ENCODE data around the gene PPP1R15A. TPM values are rescaled to one million over a fixed set of nuclear protein-coding genes. Genes with fewer than 3 reads are reported as not detected.
A peak's percentile ranks its signal among the peaks of the same experiment; 100 is the strongest.

Gene PPP1R15A
- total RNA-seq, 1 experiment from 2014 or later: 17.0 TPM

DNA sequence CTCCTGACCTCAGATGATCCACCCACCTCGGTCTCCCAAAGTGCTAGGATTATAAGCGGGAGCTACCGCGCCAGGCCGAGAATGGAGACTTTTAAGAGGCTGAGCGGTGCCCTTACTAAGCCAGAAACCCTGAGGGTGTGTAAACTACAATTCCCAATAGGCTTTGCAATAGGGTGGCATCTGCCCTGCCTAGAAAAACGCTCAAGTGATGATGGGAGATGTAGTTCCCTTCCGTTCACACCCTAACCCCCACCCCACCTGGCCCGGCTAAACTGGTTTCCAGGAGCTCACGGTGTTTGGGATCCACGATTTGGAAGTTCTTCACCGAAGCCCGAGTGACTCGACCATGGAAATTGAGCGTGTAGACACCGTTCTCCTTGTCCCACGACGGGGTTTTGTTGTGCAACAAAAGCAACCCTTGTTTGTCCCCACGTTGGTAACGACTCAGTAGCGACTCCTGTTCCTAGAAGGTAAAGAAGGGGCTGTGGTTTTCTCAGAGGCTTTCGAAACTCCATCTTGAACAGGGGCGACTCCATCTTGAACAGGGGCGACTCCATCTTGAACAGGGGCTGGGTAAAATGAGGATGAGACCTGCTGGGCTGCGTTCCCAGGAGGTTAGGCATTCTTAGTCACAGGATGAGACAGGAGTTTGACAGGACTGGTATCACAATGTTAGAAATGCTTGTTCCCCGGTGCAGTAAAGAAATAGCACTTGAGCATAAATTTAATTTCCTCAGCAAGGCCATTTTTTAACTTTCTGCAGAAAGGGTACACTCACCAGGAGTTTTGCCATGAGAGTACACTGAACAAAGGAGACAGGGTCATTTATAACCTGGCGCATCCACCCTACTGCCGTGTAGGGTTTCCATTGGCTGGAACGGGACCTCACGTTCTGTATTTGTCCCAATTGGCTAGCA lies 9.8 kb downstream of the PPP1R15A start (continued):
- TF ChIP-seq ZBTB43 (CRISPR knock-in tag; IDR thresholded peaks at IDR 0.05): no peak
- TF ChIP-seq, protein P1, sequence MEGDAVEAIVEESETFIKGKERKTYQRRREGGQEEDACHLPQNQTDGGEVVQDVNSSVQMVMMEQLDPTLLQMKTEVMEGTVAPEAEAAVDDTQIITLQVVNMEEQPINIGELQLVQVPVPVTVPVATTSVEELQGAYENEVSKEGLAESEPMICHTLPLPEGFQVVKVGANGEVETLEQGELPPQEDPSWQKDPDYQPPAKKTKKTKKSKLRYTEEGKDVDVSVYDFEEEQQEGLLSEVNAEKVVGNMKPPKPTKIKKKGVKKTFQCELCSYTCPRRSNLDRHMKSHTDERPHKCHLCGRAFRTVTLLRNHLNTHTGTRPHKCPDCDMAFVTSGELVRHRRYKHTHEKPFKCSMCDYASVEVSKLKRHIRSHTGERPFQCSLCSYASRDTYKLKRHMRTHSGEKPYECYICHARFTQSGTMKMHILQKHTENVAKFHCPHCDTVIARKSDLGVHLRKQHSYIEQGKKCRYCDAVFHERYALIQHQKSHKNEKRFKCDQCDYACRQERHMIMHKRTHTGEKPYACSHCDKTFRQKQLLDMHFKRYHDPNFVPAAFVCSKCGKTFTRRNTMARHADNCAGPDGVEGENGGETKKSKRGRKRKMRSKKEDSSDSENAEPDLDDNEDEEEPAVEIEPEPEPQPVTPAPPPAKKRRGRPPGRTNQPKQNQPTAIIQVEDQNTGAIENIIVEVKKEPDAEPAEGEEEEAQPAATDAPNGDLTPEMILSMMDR (IDR thresholded peaks at IDR 0.05): no peak
- TF ChIP-seq, protein P2, sequence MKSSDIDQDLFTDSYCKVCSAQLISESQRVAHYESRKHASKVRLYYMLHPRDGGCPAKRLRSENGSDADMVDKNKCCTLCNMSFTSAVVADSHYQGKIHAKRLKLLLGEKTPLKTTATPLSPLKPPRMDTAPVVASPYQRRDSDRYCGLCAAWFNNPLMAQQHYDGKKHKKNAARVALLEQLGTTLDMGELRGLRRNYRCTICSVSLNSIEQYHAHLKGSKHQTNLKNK (CRISPR knock-in tag; IDR thresholded peaks at IDR 0.05): no peak
- TF ChIP-seq EMX1 (CRISPR knock-in tag; IDR thresholded peaks at IDR 0.05): peak; percentile 94
- no peak for TF ChIP-seq SMAD4 (CRISPR knock-in tag; IDR thresholded peaks at IDR 0.05)
- TF ChIP-seq ELF4 (CRISPR knock-in tag; IDR thresholded peaks at IDR 0.05; ENCODE audit: low read depth): no peak
- no peak for TF ChIP-seq TEAD1 (CRISPR knock-in tag; IDR thresholded peaks at IDR 0.05)
- peak; percentile 85 for TF ChIP-seq ZNF425 (CRISPR knock-in tag; conservative IDR thresholded peaks at IDR 0.05)
- no peak for TF ChIP-seq ZNF138 (CRISPR knock-in tag; conservative IDR thresholded peaks at IDR 0.05)
- TF ChIP-seq, protein P3, sequence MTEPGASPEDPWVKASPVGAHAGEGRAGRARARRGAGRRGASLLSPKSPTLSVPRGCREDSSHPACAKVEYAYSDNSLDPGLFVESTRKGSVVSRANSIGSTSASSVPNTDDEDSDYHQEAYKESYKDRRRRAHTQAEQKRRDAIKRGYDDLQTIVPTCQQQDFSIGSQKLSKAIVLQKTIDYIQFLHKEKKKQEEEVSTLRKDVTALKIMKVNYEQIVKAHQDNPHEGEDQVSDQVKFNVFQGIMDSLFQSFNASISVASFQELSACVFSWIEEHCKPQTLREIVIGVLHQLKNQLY (CRISPR knock-in tag; IDR thresholded peaks at IDR 0.05): no peak
- TF ChIP-seq ZNF416 (CRISPR knock-in tag; IDR thresholded peaks at IDR 0.05): peak; percentile 80; the same call in 1 of the 2 replicates
- peak; percentile 96 for TF ChIP-seq PRRX2 (CRISPR knock-in tag; IDR thresholded peaks at IDR 0.05)
- TF ChIP-seq, protein P4, sequence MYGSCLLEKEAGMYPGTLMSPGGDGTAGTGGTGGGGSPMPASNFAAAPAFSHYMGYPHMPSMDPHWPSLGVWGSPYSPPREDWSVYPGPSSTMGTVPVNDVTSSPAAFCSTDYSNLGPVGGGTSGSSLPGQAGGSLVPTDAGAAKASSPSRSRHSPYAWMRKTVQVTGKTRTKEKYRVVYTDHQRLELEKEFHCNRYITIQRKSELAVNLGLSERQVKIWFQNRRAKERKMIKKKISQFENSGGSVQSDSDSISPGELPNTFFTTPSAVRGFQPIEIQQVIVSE (CRISPR knock-in tag; IDR thresholded peaks at IDR 0.05; ENCODE audit: borderline replicate concordance): no peak
- no peak for TF ChIP-seq ESRRA (CRISPR knock-in tag; IDR thresholded peaks at IDR 0.05; ENCODE audit: borderline replicate concordance)
- TF ChIP-seq, protein P5, sequence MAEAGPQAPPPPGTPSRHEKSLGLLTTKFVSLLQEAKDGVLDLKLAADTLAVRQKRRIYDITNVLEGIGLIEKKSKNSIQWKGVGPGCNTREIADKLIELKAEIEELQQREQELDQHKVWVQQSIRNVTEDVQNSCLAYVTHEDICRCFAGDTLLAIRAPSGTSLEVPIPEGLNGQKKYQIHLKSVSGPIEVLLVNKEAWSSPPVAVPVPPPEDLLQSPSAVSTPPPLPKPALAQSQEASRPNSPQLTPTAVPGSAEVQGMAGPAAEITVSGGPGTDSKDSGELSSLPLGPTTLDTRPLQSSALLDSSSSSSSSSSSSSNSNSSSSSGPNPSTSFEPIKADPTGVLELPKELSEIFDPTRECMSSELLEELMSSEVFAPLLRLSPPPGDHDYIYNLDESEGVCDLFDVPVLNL (CRISPR knock-in tag; IDR thresholded peaks at IDR 0.05; ENCODE audit: borderline replicate concordance, low read depth): no peak
- TF ChIP-seq, protein P6, sequence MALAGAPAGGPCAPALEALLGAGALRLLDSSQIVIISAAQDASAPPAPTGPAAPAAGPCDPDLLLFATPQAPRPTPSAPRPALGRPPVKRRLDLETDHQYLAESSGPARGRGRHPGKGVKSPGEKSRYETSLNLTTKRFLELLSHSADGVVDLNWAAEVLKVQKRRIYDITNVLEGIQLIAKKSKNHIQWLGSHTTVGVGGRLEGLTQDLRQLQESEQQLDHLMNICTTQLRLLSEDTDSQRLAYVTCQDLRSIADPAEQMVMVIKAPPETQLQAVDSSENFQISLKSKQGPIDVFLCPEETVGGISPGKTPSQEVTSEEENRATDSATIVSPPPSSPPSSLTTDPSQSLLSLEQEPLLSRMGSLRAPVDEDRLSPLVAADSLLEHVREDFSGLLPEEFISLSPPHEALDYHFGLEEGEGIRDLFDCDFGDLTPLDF (CRISPR knock-in tag; IDR thresholded peaks at IDR 0.05): no peak
- TF ChIP-seq RORB (CRISPR knock-in tag; IDR thresholded peaks at IDR 0.05): no peak
- TF ChIP-seq ZBTB21 (CRISPR knock-in tag; IDR thresholded peaks at IDR 0.05; ENCODE audit: borderline replicate concordance): no peak
- no peak for TF ChIP-seq NR2C2 (CRISPR knock-in tag; IDR thresholded peaks at IDR 0.05)
- TF ChIP-seq CREB1 (CRISPR knock-in tag; IDR thresholded peaks at IDR 0.05): no peak
- peak; percentile 67 for TF ChIP-seq ZNF423 (CRISPR knock-in tag; IDR thresholded peaks at IDR 0.05)
- no peak for TF ChIP-seq TCF7 (CRISPR knock-in tag; IDR thresholded peaks at IDR 0.05; ENCODE audit: low read depth)
- TF ChIP-seq FOXK1 (CRISPR knock-in tag; IDR thresholded peaks at IDR 0.05): no peak
- peak; percentile 98 for TF ChIP-seq MXD4 (CRISPR knock-in tag; IDR thresholded peaks at IDR 0.05; ENCODE audit: borderline replicate concordance)
- TF ChIP-seq SOX15 (CRISPR knock-in tag; IDR thresholded peaks at IDR 0.05): no peak
- no peak for TF ChIP-seq GRHL2 (CRISPR knock-in tag; IDR thresholded peaks at IDR 0.05; ENCODE audit: insufficient replicate concordance, severe bottlenecking)
- TF ChIP-seq IRF2 (CRISPR knock-in tag; IDR thresholded peaks at IDR 0.05; ENCODE audit: borderline replicate concordance, low read depth): no peak
